Skeletal muscle tissue (tissue), 4 donors: ENCODE results near the gene CAMKK1. TPM values are rescaled to one million over a fixed set of nuclear protein-coding genes. Genes with fewer than 3 reads are reported as not detected.
A peak's percentile ranks its signal among the peaks of the same experiment; 100 is the strongest.

ENCODE experiments used
- H3K27ac ChIP-seq: one replicate; pipeline ENCODE4 v1.7.0; 2013; ENCODE audit warnings: mild to moderate bottlenecking, low read depth, low read length, inconsistent platforms
- H3K27me3 ChIP-seq, 3 donors: one replicate each; pipeline ENCODE4 v1.7.0; 2013; ENCODE audit warnings: low read length in 3 of 3; ENCODE audit not compliant: control insufficient read depth in 3 of 3, insufficient read depth in 3 of 3
- H3K36me3 ChIP-seq, 3 donors: one replicate each; pipeline ENCODE4 v1.7.0; 2013; ENCODE audit warnings: low read length in 3 of 3; ENCODE audit not compliant: control insufficient read depth in 3 of 3, insufficient read depth in 3 of 3
- H3K4me1 ChIP-seq, 3 donors: one replicate each; pipeline ENCODE4 v1.7.0; 2013; ENCODE audit warnings: low read length in 3 of 3, mild to moderate bottlenecking in 3 of 3; ENCODE audit not compliant: control insufficient read depth in 3 of 3, insufficient read depth in 3 of 3
- H3K4me3 ChIP-seq, 3 donors: one replicate each; pipeline ENCODE4 v1.7.0; 2013; ENCODE audit warnings: low read length in 3 of 3
- H3K9ac ChIP-seq, 3 donors: one replicate each; pipeline ENCODE4 v1.7.0; 2013; ENCODE audit warnings: low read length in 3 of 3, mild to moderate bottlenecking in 3 of 3, moderate library complexity in 2 of 3, low read depth in 1 of 3
- H3K9me3 ChIP-seq, 3 donors: one replicate each; pipeline ENCODE4 v1.7.0; 2013; ENCODE audit warnings: low read length in 3 of 3; ENCODE audit not compliant: control insufficient read depth in 3 of 3
- total RNA-seq: library from RNA; depleted of rRNA; stranded (reverse); fragments of >200 nt; gene quantifications from one replicate; pipeline ENCODE4 v1.2.3, GENCODE V29; 2014
- donor health status: Osteomylitis.

CAMKK1 gene
- total RNA-seq, 1 donor from 2014 or later = 4.2 TPM

DNA sequence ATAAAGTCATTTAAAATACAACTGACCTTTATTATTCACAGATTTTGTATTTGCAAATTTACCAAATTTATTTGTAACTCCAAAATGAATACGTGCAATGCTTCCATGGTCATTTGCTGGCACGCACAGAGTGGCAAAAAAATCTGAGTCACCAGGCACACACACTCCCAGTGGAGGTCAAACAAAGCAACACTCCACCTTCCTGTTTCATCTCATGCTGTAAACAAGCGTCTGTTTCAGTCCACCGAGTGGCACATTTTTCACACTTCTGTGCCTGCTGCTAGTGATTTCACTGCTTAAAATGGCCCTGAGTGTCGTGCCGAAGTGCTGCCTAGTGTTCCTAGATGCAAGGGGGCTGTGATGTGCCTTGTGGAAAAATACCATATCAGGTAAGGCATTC lies 74.1 kb downstream of the CAMKK1 start:
- Histone ChIP-seq H3K36me3 (peaks cover 26 to 62% (median 51%) of the 10 kb centered on the region in 3 donors), H3K9ac (no peak overlapping the region), H3K27me3 (no peaks in the 10 kb centered on the region), H3K4me1 (peaks cover 5 to 17% (median 13%) of the 10 kb centered on the region in 3 donors), H3K9me3 (no peaks in the 10 kb centered on the region), H3K4me3 (no peak overlapping the region), H3K27ac (no peak overlapping the region)

DNA sequence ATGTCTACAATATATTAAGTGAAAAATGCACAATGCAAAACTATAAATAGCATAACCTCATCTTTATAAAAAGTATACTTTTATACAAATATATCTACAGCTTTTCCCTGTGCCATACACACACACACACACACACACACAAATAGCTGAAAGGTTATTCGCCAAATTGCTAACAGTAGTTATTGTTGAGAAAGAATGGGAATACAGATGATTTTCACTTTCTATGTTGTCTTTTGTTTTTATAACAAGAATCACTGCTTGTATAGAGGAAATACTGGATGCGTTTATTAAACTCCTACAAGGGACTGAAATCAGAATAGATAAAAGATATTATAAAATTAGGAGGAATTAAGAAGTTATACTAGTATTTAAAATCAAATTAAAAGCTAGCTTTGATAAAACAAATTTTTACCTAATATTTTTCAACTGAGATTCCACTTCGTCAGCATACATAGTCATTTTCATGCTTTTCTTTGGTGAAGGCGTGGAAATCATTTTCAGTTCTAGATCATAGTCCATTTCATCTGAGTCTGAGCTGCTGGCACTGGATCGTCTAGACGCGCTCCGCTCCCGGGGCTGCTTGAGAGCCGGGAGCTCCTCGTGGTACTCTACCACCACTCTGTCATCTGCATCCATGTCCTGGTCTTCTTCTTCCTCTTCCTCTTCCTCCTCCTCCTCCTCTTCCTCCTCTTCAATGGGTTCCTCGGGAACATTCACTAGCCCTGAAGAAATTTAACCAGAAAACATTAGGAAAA lies 74.8 kb downstream of the CAMKK1 start:
- no peak overlapping the region for H3K9ac ChIP-seq
- H3K27me3 ChIP-seq = no peaks in the 10 kb centered on the region
- H3K27ac ChIP-seq = no peak overlapping the region
- H3K4me1 ChIP-seq = peaks cover 5 to 17% (median 13%) of the 10 kb centered on the region in 3 donors
- no peak overlapping the region for H3K4me3 ChIP-seq
- no peaks in the 10 kb centered on the region for H3K9me3 ChIP-seq
- peaks cover 28 to 66% (median 58%) of the 10 kb centered on the region in 3 donors for H3K36me3 ChIP-seq

DNA sequence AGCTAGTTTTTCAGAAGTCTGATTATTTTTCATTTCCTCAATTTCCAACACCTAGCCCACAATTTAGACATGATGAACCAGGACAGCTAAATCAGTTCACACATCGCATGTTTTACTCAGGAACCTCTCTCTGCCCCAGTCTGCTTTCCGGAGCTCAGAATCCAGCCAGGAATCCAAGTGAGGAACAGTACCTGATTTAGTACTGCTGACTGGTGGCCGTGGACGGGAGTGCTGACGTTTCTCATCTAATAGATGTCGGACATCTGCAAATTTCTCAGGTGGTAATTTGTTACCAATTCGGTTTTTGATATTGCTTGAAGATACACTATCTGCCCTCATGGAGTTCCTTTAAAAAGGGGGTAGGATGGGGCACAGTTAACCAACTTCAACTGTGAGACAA lies 76.9 kb downstream of the CAMKK1 start:
- Histone ChIP-seq H3K9me3 (no peaks in the 10 kb centered on the region), H3K27ac (no peak overlapping the region), H3K9ac (no peak overlapping the region), H3K36me3 (peaks cover 38 to 69% (median 57%) of the 10 kb centered on the region in 3 donors), H3K4me3 (no peak overlapping the region), H3K27me3 (no peaks in the 10 kb centered on the region), H3K4me1 (peaks cover 5 to 17% (median 13%) of the 10 kb centered on the region in 3 donors)

- H3K36me3 ChIP-seq = peaks cover 44 to 71% (median 57%) of the 10 kb centered on the region in 3 donors
- H3K4me3 ChIP-seq = no peak overlapping the region
- peak overlapping the region; percentile 68 for H3K27ac ChIP-seq
- peaks cover 5 to 17% (median 13%) of the 10 kb centered on the region in 3 donors for H3K4me1 ChIP-seq
- H3K9me3 ChIP-seq = no peaks in the 10 kb centered on the region
- H3K9ac ChIP-seq = peak overlapping the region in 1 of 3 donors; percentile 72
- H3K27me3 ChIP-seq = no peaks in the 10 kb centered on the region
Observed at GRCh38 chr17:3815122-3815521, 77.7 kb downstream of the CAMKK1 start.

- no peaks in the 10 kb centered on the region for H3K9me3 ChIP-seq
- H3K9ac ChIP-seq = peak overlapping the region in 1 of 3 donors; percentile 72
- peak overlapping the region; percentile 68 for H3K27ac ChIP-seq
- no peak overlapping the region for H3K4me3 ChIP-seq
- no peaks in the 10 kb centered on the region for H3K27me3 ChIP-seq
- H3K4me1 ChIP-seq = peaks cover 5 to 17% (median 13%) of the 10 kb centered on the region in 3 donors
- H3K36me3 ChIP-seq = peaks cover 46 to 69% (median 61%) of the 10 kb centered on the region in 3 donors
Observed at GRCh38 chr17:3814361-3814760, 78.5 kb downstream of the CAMKK1 start.

- Histone ChIP-seq H3K36me3 (peaks cover 42 to 66% (median 51%) of the 10 kb centered on the region in 3 donors), H3K9ac (no peak overlapping the region), H3K27me3 (no peaks in the 10 kb centered on the region), H3K4me3 (no peak overlapping the region), H3K4me1 (peaks cover 5 to 17% (median 13%) of the 10 kb centered on the region in 3 donors), H3K9me3 (no peaks in the 10 kb centered on the region), H3K27ac (no peak overlapping the region)
Observed at GRCh38 chr17:3813171-3813570, 79.7 kb downstream of the CAMKK1 start.

DNA sequence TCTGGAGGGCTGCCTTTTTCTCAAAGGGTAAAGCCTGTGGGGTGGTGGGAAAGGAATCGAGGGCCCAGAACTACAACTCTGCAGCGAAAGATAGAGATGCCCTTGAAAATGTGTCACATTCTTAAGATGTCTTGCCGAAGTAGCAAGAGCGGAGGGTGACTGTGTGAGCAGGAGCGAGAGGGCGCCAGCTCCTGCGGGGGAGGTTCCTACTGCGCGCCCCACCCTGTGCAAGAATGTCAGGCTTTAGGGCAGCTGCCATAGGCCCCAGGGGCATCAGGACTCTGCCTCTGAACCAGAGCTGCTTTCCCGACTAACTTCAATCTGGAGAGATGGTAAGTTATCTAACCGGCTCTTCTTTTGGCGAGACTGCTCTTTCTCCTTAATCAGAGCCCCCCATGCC lies 80.1 kb downstream of the CAMKK1 start:
- Histone ChIP-seq H3K9me3 (no peaks in the 10 kb centered on the region), H3K36me3 (peaks cover 42 to 63% (median 53%) of the 10 kb centered on the region in 3 donors), H3K27ac (no peak overlapping the region), H3K27me3 (no peaks in the 10 kb centered on the region), H3K9ac (no peak overlapping the region), H3K4me1 (peaks cover 5 to 17% (median 13%) of the 10 kb centered on the region in 3 donors), H3K4me3 (no peak overlapping the region)

- H3K27ac ChIP-seq = no peak overlapping the region
- no peak overlapping the region for H3K4me3 ChIP-seq
- H3K9ac ChIP-seq = no peak overlapping the region
- H3K9me3 ChIP-seq = no peaks in the 10 kb centered on the region
- peaks cover 42 to 66% (median 57%) of the 10 kb centered on the region in 3 donors for H3K36me3 ChIP-seq
- H3K4me1 ChIP-seq = peaks cover 5 to 17% (median 13%) of the 10 kb centered on the region in 3 donors
- no peaks in the 10 kb centered on the region for H3K27me3 ChIP-seq
Observed at GRCh38 chr17:3812284-3812683, 80.6 kb downstream of the CAMKK1 start.
